ENCODE measurements around the gene OGFOD3.

- TF ChIP-seq CTCF (conservative IDR thresholded peaks at IDR 0.05; ENCODE audit: low read depth in 2 of 2) (no peak), REST (IDR thresholded peaks at IDR 0.05; ENCODE audit: unreplicated experiment) (no peak), EZH2 (IDR thresholded peaks at IDR 0.05; ENCODE audit: low read depth, unreplicated experiment) (no peak), POLR2AphosphoS5 (IDR thresholded peaks at IDR 0.05; ENCODE audit: low read depth) (no peak), ETS1 (IDR thresholded peaks at IDR 0.05) (no peak), CREB1 (CRISPR knock-in tag; IDR thresholded peaks at IDR 0.05; ENCODE audit: low read depth) (no peak), STAT1 (IDR thresholded peaks at IDR 0.05; ENCODE audit: unreplicated experiment) (no peak)
Measured at GRCh38 chr17:82465023-82465603, 46.7 kb upstream of the OGFOD3 start.
